ENCODE measurements around the gene CGREF1.

The CGREF1 gene

GRCh38 chr2:27053321-27053720, 65.6 kb downstream of the CGREF1 start:
- no peak overlapping the region for H2AFZ ChIP-seq (ENCODE audit: low read length)
- peaks cover 12% of the 10 kb centered on the region; the same call in 1 of the 2 replicates for H3K4me1 ChIP-seq (ENCODE audit: low read length)
- H3K4me3 ChIP-seq (ENCODE audit: low read length): no peak overlapping the region
- TF ChIP-seq EZH2phosphoT487 (IDR thresholded peaks at IDR 0.05; ENCODE audit: low read length) (no peak), EZH2 (optimal IDR thresholded peaks at IDR 0.05; ENCODE audit: low read depth, low read length) (no peak)
- TF ChIP-seq, protein P1, sequence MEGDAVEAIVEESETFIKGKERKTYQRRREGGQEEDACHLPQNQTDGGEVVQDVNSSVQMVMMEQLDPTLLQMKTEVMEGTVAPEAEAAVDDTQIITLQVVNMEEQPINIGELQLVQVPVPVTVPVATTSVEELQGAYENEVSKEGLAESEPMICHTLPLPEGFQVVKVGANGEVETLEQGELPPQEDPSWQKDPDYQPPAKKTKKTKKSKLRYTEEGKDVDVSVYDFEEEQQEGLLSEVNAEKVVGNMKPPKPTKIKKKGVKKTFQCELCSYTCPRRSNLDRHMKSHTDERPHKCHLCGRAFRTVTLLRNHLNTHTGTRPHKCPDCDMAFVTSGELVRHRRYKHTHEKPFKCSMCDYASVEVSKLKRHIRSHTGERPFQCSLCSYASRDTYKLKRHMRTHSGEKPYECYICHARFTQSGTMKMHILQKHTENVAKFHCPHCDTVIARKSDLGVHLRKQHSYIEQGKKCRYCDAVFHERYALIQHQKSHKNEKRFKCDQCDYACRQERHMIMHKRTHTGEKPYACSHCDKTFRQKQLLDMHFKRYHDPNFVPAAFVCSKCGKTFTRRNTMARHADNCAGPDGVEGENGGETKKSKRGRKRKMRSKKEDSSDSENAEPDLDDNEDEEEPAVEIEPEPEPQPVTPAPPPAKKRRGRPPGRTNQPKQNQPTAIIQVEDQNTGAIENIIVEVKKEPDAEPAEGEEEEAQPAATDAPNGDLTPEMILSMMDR (IDR thresholded peaks at IDR 0.05; ENCODE audit: low read length): no peak
- no peak overlapping the region for H3K4me2 ChIP-seq (ENCODE audit: low read depth, low read length)
- H3K79me2 ChIP-seq (ENCODE audit: low read length): no peaks in the 10 kb centered on the region
- no peaks in the 10 kb centered on the region for H3K9me2 ChIP-seq (replicated peaks; ENCODE audit: insufficient read depth, low read length)
- H3K27me3 ChIP-seq (replicated peaks; ENCODE audit: insufficient read depth, low read length): no peaks in the 10 kb centered on the region
- no peak overlapping the region for H3K9ac ChIP-seq (ENCODE audit: low read length)
- H3K27ac ChIP-seq (ENCODE audit: low read length): no peak overlapping the region
- H4K20me1 ChIP-seq (ENCODE audit: insufficient read depth, low read length): no peaks in the 10 kb centered on the region
- H3K36me3 ChIP-seq (replicated peaks; ENCODE audit: insufficient read depth, low read length): no peaks in the 10 kb centered on the region
- no peaks in the 10 kb centered on the region for H3K9me3 ChIP-seq (replicated peaks; ENCODE audit: insufficient read depth, low read length)
- no peak for DNase-seq
- H3F3A ChIP-seq (ENCODE audit: insufficient read depth, low read length): peaks cover 21% of the 10 kb centered on the region

DNA sequence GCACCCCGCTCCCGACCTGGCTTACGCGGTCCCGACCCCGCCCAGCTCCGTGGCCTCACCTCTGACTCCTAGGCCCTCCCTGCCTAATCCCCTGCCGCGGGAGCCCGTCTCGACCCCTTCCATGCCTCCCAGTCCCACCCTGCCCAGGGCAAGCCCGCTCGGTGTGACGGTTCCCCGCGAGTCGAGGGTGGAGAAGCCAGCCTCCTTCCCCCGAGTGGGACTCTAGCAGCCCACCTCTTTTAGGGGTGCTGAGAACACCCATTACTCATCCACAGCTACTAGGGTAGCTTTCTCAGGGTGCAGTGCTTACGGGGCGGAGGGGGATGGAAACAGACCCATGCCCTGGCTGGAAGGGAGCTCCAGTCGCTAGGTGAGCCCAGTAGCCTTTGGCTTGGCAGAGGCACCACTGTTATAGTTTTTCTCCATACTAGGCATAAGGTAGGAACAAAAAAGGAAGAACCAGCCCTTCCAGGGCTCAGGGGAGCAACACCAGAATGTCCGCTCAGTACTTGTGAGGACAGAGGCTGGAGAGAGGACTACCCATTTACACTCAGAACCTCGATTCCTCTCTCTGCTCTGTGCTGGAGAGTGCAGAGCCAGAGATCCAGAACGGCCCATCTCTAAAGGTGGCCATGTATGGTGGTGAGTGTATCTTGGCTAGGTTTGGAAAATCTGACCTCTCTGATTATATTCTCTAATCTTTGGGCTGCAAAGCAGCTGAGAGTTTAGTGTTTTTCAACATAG, 66.9 kb downstream of the CGREF1 start:
- no peaks in the 10 kb centered on the region for H3K27me3 ChIP-seq (replicated peaks; ENCODE audit: insufficient read depth, low read length)
- peak overlapping the region; percentile 69 for H3K9ac ChIP-seq (ENCODE audit: low read length)
- peaks cover 12% of the 10 kb centered on the region; the same call in 1 of the 2 replicates for H3K4me1 ChIP-seq (ENCODE audit: low read length)
- H3K4me3 ChIP-seq (ENCODE audit: low read length): peak overlapping the region; percentile 94
- DNase-seq: no peak
- H3K27ac ChIP-seq (ENCODE audit: low read length): no peak overlapping the region; the same call in 1 of the 2 replicates
- peak overlapping the region; percentile 78 for H2AFZ ChIP-seq (ENCODE audit: low read length)
- TF ChIP-seq, protein P1 (IDR thresholded peaks at IDR 0.05; ENCODE audit: low read length): no peak
- no peaks in the 10 kb centered on the region for H3K79me2 ChIP-seq (ENCODE audit: low read length)
- peak overlapping the region; percentile 88 for H3K4me2 ChIP-seq (ENCODE audit: low read depth, low read length)
- H3K36me3 ChIP-seq (replicated peaks; ENCODE audit: insufficient read depth, low read length): no peaks in the 10 kb centered on the region
- no peaks in the 10 kb centered on the region for H3K9me3 ChIP-seq (replicated peaks; ENCODE audit: insufficient read depth, low read length)
- H3F3A ChIP-seq (ENCODE audit: insufficient read depth, low read length): peaks cover 27% of the 10 kb centered on the region
- H4K20me1 ChIP-seq (ENCODE audit: insufficient read depth, low read length): no peaks in the 10 kb centered on the region
- no peaks in the 10 kb centered on the region for H3K9me2 ChIP-seq (replicated peaks; ENCODE audit: insufficient read depth, low read length)

DNA sequence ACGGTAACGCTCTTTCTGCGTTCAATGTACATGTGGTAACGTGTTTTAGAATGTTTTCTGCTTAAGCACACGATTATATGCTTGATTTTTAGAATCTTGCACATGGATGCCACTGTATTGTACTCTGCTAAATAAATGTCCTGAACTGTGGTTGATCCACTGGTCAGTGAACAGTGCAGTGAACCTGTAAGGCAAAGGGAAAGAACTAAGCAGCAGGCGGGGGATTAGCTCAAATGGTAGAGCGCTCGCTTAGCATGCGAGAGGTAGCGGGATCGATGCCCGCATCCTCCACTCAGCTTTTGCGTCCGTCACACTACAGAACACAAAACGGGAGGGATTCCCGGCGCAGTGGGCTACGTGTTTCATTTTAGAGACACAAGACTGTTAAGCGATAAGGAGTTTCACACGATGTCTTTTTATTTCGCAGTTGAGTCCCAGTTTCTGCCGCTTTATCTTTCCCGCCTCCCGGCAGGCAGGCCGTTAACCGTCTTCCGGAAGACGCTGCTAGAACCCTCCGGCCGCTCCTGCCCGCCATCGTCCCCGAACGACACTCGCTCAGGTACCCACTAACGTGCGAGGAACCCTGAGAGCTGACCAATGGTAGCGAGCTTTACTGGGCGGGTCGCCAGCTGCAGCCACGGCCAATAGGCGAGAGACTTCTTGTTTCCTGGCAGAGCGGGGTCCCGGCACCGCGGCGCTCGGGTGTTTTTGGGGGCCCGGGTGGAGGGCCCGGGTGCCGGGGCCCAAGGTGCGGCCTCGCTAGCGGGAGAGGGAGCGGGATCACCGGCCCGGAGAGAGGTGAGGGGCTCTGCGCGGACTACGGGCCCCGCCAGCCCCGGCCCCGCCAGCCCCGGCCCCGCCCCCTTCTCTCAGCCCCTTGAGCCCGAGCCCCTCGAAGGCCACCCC, 67.7 kb downstream of the CGREF1 start, which contains the start of gene AGBL5:
Gene AGBL5, plus strand, starts transcription at position 673 of the 906 bp plus-strand sequence. CDS start 1,291 bp downstream, outside the sequence.
- H3K9ac ChIP-seq (ENCODE audit: low read length): peak within 1 kb of the TSS; percentile 69
- peak; percentile 96 for DNase-seq
- no peaks in the 10 kb centered on the region for H3K79me2 ChIP-seq (ENCODE audit: low read length)
- TF ChIP-seq, protein P1 (IDR thresholded peaks at IDR 0.05; ENCODE audit: low read length): no peak
- no peak for TF ChIP-seq EZH2phosphoT487 (IDR thresholded peaks at IDR 0.05; ENCODE audit: low read length)
- TF ChIP-seq EZH2 (optimal IDR thresholded peaks at IDR 0.05; ENCODE audit: low read depth, low read length): no peak
- peak within 1 kb of the TSS; percentile 86 for H2AFZ ChIP-seq (ENCODE audit: low read length)
- no peaks in the 10 kb centered on the region for H3K9me2 ChIP-seq (replicated peaks; ENCODE audit: insufficient read depth, low read length)
- H4K20me1 ChIP-seq (ENCODE audit: insufficient read depth, low read length): no peaks in the 10 kb centered on the region
- no peaks in the 10 kb centered on the region for H3K9me3 ChIP-seq (replicated peaks; ENCODE audit: insufficient read depth, low read length)
- H3K4me2 ChIP-seq (ENCODE audit: low read depth, low read length): peak within 1 kb of the TSS; percentile 88
- no peaks in the 10 kb centered on the region for H3K27me3 ChIP-seq (replicated peaks; ENCODE audit: insufficient read depth, low read length)
- peaks cover 27% of the 10 kb centered on the region for H3F3A ChIP-seq (ENCODE audit: insufficient read depth, low read length)
- H3K27ac ChIP-seq (ENCODE audit: low read length): peak within 1 kb of the TSS; percentile 80
- H3K4me1 ChIP-seq (ENCODE audit: low read length): peaks cover 12% of the 10 kb centered on the region; the same call in 1 of the 2 replicates
- peak within 1 kb of the TSS; percentile 94 for H3K4me3 ChIP-seq (ENCODE audit: low read length)
- no peaks in the 10 kb centered on the region for H3K36me3 ChIP-seq (replicated peaks; ENCODE audit: insufficient read depth, low read length)

Data from MM.1S (cell line).